Measurements from ENCODE around the gene CYB5B.

CYB5B gene

GRCh38 chr16:69424053-69424934 lies at the start of gene CYB5B:
Gene CYB5B (plus strand): TSS chr16:69424619. CDS start chr16:69424684, 65 bp downstream.
- peak; percentile 96 to 97 for DNase-seq

- DNase-seq = no peak
Observed at GRCh38 chr16:69376393-69377059, 47.9 kb upstream of the CYB5B start.

- no peak for DNase-seq
Observed at GRCh38 chr16:69378036-69378435, 46.4 kb upstream of the CYB5B start.

- no peak for DNase-seq
Observed at GRCh38 chr16:69378760-69379159, 45.7 kb upstream of the CYB5B start.

- DNase-seq = no peak
Observed at GRCh38 chr16:69381231-69381630, 43.2 kb upstream of the CYB5B start.

- no peak for DNase-seq
Observed at GRCh38 chr16:69382421-69382820, 42.0 kb upstream of the CYB5B start.

- no peak for DNase-seq
Observed at GRCh38 chr16:69384974-69385373, 39.4 kb upstream of the CYB5B start.

GRCh38 chr16:69386596-69386995 lies 37.8 kb upstream of the CYB5B start:
- no peak for DNase-seq

GRCh38 chr16:69393898-69394849 lies 30.2 kb upstream of the CYB5B start:
- DNase-seq = no peak

- no peak for DNase-seq
Observed at GRCh38 chr16:69395859-69396186, 28.6 kb upstream of the CYB5B start.

- peak; percentile 66 to 73 for DNase-seq
Observed at GRCh38 chr16:69396187-69397061, 28.0 kb upstream of the CYB5B start.

- no peak for DNase-seq
Observed at GRCh38 chr16:69397821-69398521, 26.4 kb upstream of the CYB5B start.

GRCh38 chr16:69399361-69399760 lies 25.1 kb upstream of the CYB5B start:
- DNase-seq = no peak

GRCh38 chr16:69402439-69402838 lies 22.0 kb upstream of the CYB5B start:
- no peak for DNase-seq

GRCh38 chr16:69404275-69404805 lies 20.1 kb upstream of the CYB5B start:
- DNase-seq = no peak

- DNase-seq = no peak
Observed at GRCh38 chr16:69405326-69405725, 19.1 kb upstream of the CYB5B start.

- DNase-seq = no peak
Observed at GRCh38 chr16:69405757-69406156, 18.7 kb upstream of the CYB5B start.

GRCh38 chr16:69406780-69407331 lies 17.6 kb upstream of the CYB5B start:
- no peak for DNase-seq

GRCh38 chr16:69407702-69408323 lies 16.6 kb upstream of the CYB5B start:
- DNase-seq = no peak

GRCh38 chr16:69408475-69408874 lies 15.9 kb upstream of the CYB5B start:
- no peak for DNase-seq

All from activated T-cell treated with anti-CD3 and anti-CD28 coated beads, Interleukin-2, amount 50 U/mL, for 48 hours (primary cell).